Measurements from ENCODE around the gene NPIPB8. TPM values are rescaled to one million over a fixed set of nuclear protein-coding genes. Genes with fewer than 3 reads are reported as not detected.
A peak's percentile ranks its signal among the peaks of the same experiment; 100 is the strongest.
"Not testable (repeated sequence)": the region's sequence is repeated elsewhere in the genome, so short reads cannot be mapped to it uniquely, and the experiment has no call there.

The NPIPB8 gene
- total RNA-seq, 1 experiment from 2014 or later: not detected

- TF ChIP-seq EZH2 (IDR thresholded peaks at IDR 0.05; ENCODE audit: borderline replicate concordance, low read depth, low read length, poor library complexity, severe bottlenecking) (no peak), CTCF (conservative IDR thresholded peaks at IDR 0.05; ENCODE audit: low read depth, low read length) (no peak)
- CTCF ChIA-PET: no interaction called here
- no TSS peak for BruUV-seq (replicated peaks)
- no peaks in the 10 kb centered on the region for H3K36me3 ChIP-seq (ENCODE audit: insufficient read depth, low read length, poor library complexity, severe bottlenecking)
- no peaks in the 10 kb centered on the region for H3K4me1 ChIP-seq (ENCODE audit: insufficient read depth, low read length, poor library complexity, severe bottlenecking)
- no peaks in the 10 kb centered on the region for H3K27me3 ChIP-seq (replicated peaks; ENCODE audit: insufficient read depth, low read depth, low read length, poor library complexity)
- no peaks in the 10 kb centered on the region for H3K9me3 ChIP-seq (ENCODE audit: low read depth, low read length, poor library complexity, severe bottlenecking)
- H3K27ac ChIP-seq (ENCODE audit: low read depth, low read length, poor library complexity, severe bottlenecking): peak overlapping the region; percentile 47
- intact Hi-C loops (cut with micrococcal nuclease; ENCODE audit: unreplicated experiment): no loop called here
- peak; percentile 51 for DNase-seq (ENCODE audit: low spot score)
- H3K4me3 ChIP-seq (ENCODE audit: low read depth, low read length, poor library complexity, severe bottlenecking): peak overlapping the region; percentile 49
- POLR2A ChIA-PET (ENCODE audit: low non-redundant PET): no interaction called here
Measured at GRCh38 chr16:28623172-28623711, 14.6 kb upstream of the NPIPB8 start.

- POLR2A ChIA-PET (ENCODE audit: low non-redundant PET); H3K27ac ChIP-seq (ENCODE audit: low read depth, low read length, poor library complexity, severe bottlenecking); H3K27me3 ChIP-seq (replicated peaks; ENCODE audit: insufficient read depth, low read depth, low read length, poor library complexity); DNase-seq (ENCODE audit: low spot score); H3K9me3 ChIP-seq (ENCODE audit: low read depth, low read length, poor library complexity, severe bottlenecking); H3K36me3 ChIP-seq (ENCODE audit: insufficient read depth, low read length, poor library complexity, severe bottlenecking); intact Hi-C loops (cut with micrococcal nuclease; ENCODE audit: unreplicated experiment); H3K4me3 ChIP-seq (ENCODE audit: low read depth, low read length, poor library complexity, severe bottlenecking); BruUV-seq (replicated peaks); CTCF ChIA-PET; H3K4me1 ChIP-seq (ENCODE audit: insufficient read depth, low read length, poor library complexity, severe bottlenecking): not testable (repeated sequence)
Measured at GRCh38 chr16:28630905-28631304, 7.0 kb upstream of the NPIPB8 start.

DNA sequence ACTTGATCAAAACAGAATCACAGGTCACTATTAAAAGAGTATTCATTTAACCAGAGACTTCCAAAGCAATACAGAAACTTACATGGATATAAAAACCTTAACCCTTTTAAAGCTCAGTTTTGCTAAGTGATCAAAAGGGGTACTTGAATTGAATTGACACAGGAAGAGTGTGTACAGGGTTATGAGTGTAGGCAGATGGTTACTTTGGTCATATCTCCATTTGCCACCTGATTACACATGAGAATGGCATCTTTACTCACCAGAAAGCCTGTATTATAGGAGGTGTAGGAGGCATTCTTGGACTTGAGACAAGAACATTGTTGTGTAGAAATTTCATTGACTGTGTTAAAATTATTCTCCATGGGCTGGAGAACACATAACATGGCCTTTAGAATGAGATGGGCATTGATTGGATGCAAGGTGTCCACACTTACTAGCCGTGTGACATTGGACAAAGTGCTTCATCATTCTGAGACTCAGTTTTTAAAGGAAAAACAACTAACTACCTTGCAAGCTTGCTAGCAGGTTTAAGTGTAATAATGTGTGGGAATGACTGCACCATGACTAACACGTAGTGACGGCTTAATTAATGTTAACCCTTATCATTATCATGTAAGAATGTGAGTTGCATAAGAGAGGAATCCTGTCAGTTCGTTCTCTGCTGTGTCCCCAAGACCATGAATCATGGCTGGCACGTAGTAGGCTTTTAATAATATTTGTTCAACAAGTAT is 1.6 kb upstream of the NPIPB8 start:
- H3K36me3 ChIP-seq (ENCODE audit: insufficient read depth, low read length, poor library complexity, severe bottlenecking); H3K9me3 ChIP-seq (ENCODE audit: low read depth, low read length, poor library complexity, severe bottlenecking); intact Hi-C loops (cut with micrococcal nuclease; ENCODE audit: unreplicated experiment); H3K4me3 ChIP-seq (ENCODE audit: low read depth, low read length, poor library complexity, severe bottlenecking); DNase-seq (ENCODE audit: low spot score); BruUV-seq (replicated peaks); CTCF ChIA-PET; H3K27ac ChIP-seq (ENCODE audit: low read depth, low read length, poor library complexity, severe bottlenecking); POLR2A ChIA-PET (ENCODE audit: low non-redundant PET); H3K27me3 ChIP-seq (replicated peaks; ENCODE audit: insufficient read depth, low read depth, low read length, poor library complexity); H3K4me1 ChIP-seq (ENCODE audit: insufficient read depth, low read length, poor library complexity, severe bottlenecking): not testable (repeated sequence)

DNA sequence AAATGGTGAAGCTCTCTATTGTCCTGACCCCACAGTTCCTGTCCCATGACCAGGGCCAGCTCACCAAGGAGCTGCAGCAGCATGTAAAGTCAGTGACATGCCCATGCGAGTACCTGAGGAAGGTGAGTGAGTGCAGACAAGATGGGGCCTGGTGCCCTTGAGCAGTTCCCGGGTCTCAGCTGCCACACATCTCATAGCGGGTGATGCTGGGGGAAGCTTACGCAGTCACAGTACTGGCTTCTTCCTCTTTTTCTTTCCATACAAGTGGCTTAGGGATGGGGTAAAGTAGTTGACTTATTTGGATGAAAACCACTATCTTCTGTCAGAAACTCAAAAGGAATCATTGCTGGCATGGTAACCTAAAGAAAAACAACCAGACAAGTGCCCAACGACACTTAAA is 494 bp downstream of the NPIPB8 start:
- H3K27ac ChIP-seq (ENCODE audit: low read depth, low read length, poor library complexity, severe bottlenecking); H3K9me3 ChIP-seq (ENCODE audit: low read depth, low read length, poor library complexity, severe bottlenecking); DNase-seq (ENCODE audit: low spot score); H3K4me3 ChIP-seq (ENCODE audit: low read depth, low read length, poor library complexity, severe bottlenecking); H3K36me3 ChIP-seq (ENCODE audit: insufficient read depth, low read length, poor library complexity, severe bottlenecking); BruUV-seq (replicated peaks); intact Hi-C loops (cut with micrococcal nuclease; ENCODE audit: unreplicated experiment); CTCF ChIA-PET; H3K27me3 ChIP-seq (replicated peaks; ENCODE audit: insufficient read depth, low read depth, low read length, poor library complexity); H3K4me1 ChIP-seq (ENCODE audit: insufficient read depth, low read length, poor library complexity, severe bottlenecking); POLR2A ChIA-PET (ENCODE audit: low non-redundant PET): not testable (repeated sequence)

DNA sequence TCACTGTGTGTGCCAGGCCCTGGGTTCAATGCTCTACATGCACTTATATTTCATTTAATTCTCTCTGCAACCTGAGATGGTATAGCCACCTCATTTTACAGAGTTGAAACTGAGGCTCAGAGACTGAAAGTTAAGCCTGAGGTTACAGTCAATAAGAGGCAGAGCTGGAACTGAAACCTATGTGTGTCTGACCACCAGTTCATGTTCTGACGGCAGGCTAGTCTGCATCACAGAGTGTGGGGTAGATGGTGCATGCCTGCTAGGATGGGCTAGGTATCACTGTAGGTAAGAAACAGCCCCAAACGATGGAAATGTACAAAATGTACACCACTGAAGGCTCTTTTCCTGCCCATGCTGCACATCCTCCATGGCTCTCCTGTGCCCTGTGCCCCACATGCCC is 2.1 kb downstream of the NPIPB8 start:
- intact Hi-C loops (cut with micrococcal nuclease; ENCODE audit: unreplicated experiment); H3K36me3 ChIP-seq (ENCODE audit: insufficient read depth, low read length, poor library complexity, severe bottlenecking); DNase-seq (ENCODE audit: low spot score); CTCF ChIA-PET; POLR2A ChIA-PET (ENCODE audit: low non-redundant PET); H3K4me1 ChIP-seq (ENCODE audit: insufficient read depth, low read length, poor library complexity, severe bottlenecking); H3K27me3 ChIP-seq (replicated peaks; ENCODE audit: insufficient read depth, low read depth, low read length, poor library complexity); H3K27ac ChIP-seq (ENCODE audit: low read depth, low read length, poor library complexity, severe bottlenecking); BruUV-seq (replicated peaks); H3K9me3 ChIP-seq (ENCODE audit: low read depth, low read length, poor library complexity, severe bottlenecking); H3K4me3 ChIP-seq (ENCODE audit: low read depth, low read length, poor library complexity, severe bottlenecking): not testable (repeated sequence)

GRCh38 chr16:28666264-28666663 is 28.4 kb downstream of the NPIPB8 start:
- H3K27ac ChIP-seq (ENCODE audit: low read depth, low read length, poor library complexity, severe bottlenecking); DNase-seq (ENCODE audit: low spot score); H3K27me3 ChIP-seq (replicated peaks; ENCODE audit: insufficient read depth, low read depth, low read length, poor library complexity); BruUV-seq (replicated peaks); CTCF ChIA-PET; H3K4me1 ChIP-seq (ENCODE audit: insufficient read depth, low read length, poor library complexity, severe bottlenecking); H3K36me3 ChIP-seq (ENCODE audit: insufficient read depth, low read length, poor library complexity, severe bottlenecking); intact Hi-C loops (cut with micrococcal nuclease; ENCODE audit: unreplicated experiment); H3K4me3 ChIP-seq (ENCODE audit: low read depth, low read length, poor library complexity, severe bottlenecking); H3K9me3 ChIP-seq (ENCODE audit: low read depth, low read length, poor library complexity, severe bottlenecking); POLR2A ChIA-PET (ENCODE audit: low non-redundant PET): not testable (repeated sequence)

DNA sequence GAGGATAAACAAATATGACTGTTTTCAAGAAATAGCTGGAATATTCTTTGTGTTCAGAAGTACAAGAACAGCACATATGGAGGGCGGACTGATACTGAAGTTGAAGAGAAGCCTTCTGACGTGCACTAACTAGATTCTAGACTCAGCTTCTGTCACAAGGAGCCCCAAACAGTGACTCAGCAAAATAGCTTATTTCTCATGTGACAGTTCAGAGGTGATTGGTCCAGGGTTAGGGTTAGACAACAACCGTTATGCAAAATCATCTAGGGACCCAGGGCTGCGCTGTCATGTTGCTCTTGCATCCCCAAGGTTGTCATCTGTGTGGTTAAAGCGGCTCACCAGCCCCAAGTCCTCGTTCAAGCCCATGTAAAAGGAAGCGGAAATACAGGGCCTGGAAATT is 29.6 kb downstream of the NPIPB8 start:
- BruUV-seq (replicated peaks): not testable (repeated sequence)

More for the DNA sequence above, 29.6 kb downstream of the NPIPB8 start:
- CTCF ChIA-PET; POLR2A ChIA-PET (ENCODE audit: low non-redundant PET); DNase-seq (ENCODE audit: low spot score); H3K27me3 ChIP-seq (replicated peaks; ENCODE audit: insufficient read depth, low read depth, low read length, poor library complexity); H3K4me1 ChIP-seq (ENCODE audit: insufficient read depth, low read length, poor library complexity, severe bottlenecking); H3K4me3 ChIP-seq (ENCODE audit: low read depth, low read length, poor library complexity, severe bottlenecking); H3K9me3 ChIP-seq (ENCODE audit: low read depth, low read length, poor library complexity, severe bottlenecking); H3K36me3 ChIP-seq (ENCODE audit: insufficient read depth, low read length, poor library complexity, severe bottlenecking); intact Hi-C loops (cut with micrococcal nuclease; ENCODE audit: unreplicated experiment); H3K27ac ChIP-seq (ENCODE audit: low read depth, low read length, poor library complexity, severe bottlenecking): not testable (repeated sequence)

All from A673 (cell line).